SK-N-MC (cell line): ENCODE results near the gene PCDHGA10.
"Not testable (repeated sequence)": the region's sequence is repeated elsewhere in the genome, so short reads cannot be mapped to it uniquely, and the experiment has no call there.

Experiments used
- DNase-seq: peaks from one replicate; pipeline ENCODE4 v3.0.0-alpha.2; 2011; ENCODE audit warnings: low read depth, low spot score
- H3K27ac ChIP-seq: fragments of 200-600 bp; sonication (generic); 2 replicates; pipeline ENCODE4 v1.5.1; 2016; ENCODE audit warnings: mixed run types
- H3K36me3 ChIP-seq: fragments of 200-600 bp; sonication (generic); 2 replicates; pipeline ENCODE4 v1.6.1; 2017; ENCODE audit warnings: antibody characterized with exemption, low read length, mixed read lengths; ENCODE audit not compliant: insufficient read depth
- H3K4me3 ChIP-seq: fragments of 200-600 bp; sonication (generic); 2 replicates; pipeline ENCODE4 v1.5.1; 2016
- H3K9ac ChIP-seq: fragments of 200-600 bp; sonication (generic); 2 replicates; pipeline ENCODE4 v1.8.0; 2017; ENCODE audit warnings: mixed run types, mixed read lengths; ENCODE audit not compliant: insufficient read length
- H3K9me3 ChIP-seq: fragments of 200-600 bp; sonication (generic); 2 replicates; pipeline ENCODE4 v1.6.1; 2017; ENCODE audit warnings: low read depth, mild to moderate bottlenecking, antibody characterized with exemption, low read length, moderate library complexity, mixed read lengths
- EZH2 ChIP-seq: fragments of 200-600 bp; sonication (generic); IDR thresholded peaks from one replicate; pipeline ENCODE4 v1.6.1; 2017; ENCODE audit warnings: antibody characterized with exemption
- FOXP2 ChIP-seq: optimal IDR thresholded peaks from 2 replicates; pipeline ENCODE3; 2011; ENCODE audit warnings: mild to moderate bottlenecking, moderate library complexity; ENCODE audit not compliant: insufficient read depth; ENCODE audit errors: extremely low read length, control extremely low read depth
- POLR2AphosphoS5 ChIP-seq: IDR thresholded peaks from 2 replicates; pipeline ENCODE4 v1.6.1; 2012; ENCODE audit warnings: mild to moderate bottlenecking, low read depth, low read length, borderline replicate concordance

Gene PCDHGA10

GRCh38 chr5:141374627-141375026, 38.2 kb upstream of the PCDHGA10 start:
- H3K9ac ChIP-seq: no peak overlapping the region
- DNase-seq: no peak
- no peak for TF ChIP-seq POLR2AphosphoS5
- TF ChIP-seq FOXP2: no peak
- TF ChIP-seq EZH2: no peak
- no peak overlapping the region for H3K4me3 ChIP-seq
- H3K27ac ChIP-seq: no peak overlapping the region
- H3K9me3 ChIP-seq: no peaks in the 10 kb centered on the region
- no peaks in the 10 kb centered on the region for H3K36me3 ChIP-seq

DNA sequence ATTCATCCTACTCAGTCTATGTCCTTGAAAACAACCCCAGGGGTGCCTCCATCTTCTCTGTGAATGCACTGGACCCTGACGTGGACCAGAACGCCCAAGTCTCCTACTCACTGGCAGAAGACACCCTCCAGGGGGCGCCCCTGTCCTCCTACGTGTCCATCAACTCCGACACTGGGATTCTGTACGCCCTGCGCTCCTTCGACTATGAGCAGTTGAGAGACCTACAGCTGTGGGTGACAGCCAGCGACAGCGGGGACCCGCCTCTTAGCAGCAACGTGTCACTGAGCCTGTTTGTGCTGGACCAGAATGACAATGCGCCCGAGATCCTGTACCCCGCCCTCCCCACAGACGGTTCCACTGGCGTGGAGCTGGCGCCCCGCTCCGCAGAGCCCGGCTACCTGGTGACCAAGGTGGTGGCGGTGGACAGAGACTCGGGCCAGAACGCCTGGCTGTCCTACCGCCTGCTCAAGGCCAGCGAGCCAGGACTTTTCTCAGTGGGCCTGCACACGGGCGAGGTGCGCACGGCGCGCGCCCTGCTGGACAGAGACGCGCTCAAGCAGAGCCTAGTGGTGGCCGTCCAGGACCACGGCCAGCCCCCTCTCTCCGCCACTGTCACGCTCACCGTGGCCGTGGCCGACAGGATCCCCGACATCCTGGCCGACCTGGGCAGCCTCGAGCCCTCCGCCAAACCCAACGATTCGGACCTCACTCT, 37.2 kb upstream of the PCDHGA10 start:
- not testable (repeated sequence) for H3K27ac ChIP-seq, H3K4me3 ChIP-seq, DNase-seq, H3K36me3 ChIP-seq, H3K9ac ChIP-seq, H3K9me3 ChIP-seq

GRCh38 chr5:141382469-141383294, 30.1 kb upstream of the PCDHGA10 start, which contains the start of gene PCDHGA7:
Gene PCDHGA7 (plus strand): TSS chr5:141382742. CDS start chr5:141382900, 158 bp downstream.
- Histone ChIP-seq H3K9ac (peak within 1 kb of the TSS; percentile 68), H3K27ac (no peak within 1 kb of the TSS), H3K9me3 (no peaks in the 10 kb centered on the region), H3K36me3 (no peaks in the 10 kb centered on the region), H3K4me3 (peak within 1 kb of the TSS; percentile 76)
- TF ChIP-seq FOXP2 (no peak), POLR2AphosphoS5 (no peak), EZH2 (no peak)
- no peak for DNase-seq

DNA sequence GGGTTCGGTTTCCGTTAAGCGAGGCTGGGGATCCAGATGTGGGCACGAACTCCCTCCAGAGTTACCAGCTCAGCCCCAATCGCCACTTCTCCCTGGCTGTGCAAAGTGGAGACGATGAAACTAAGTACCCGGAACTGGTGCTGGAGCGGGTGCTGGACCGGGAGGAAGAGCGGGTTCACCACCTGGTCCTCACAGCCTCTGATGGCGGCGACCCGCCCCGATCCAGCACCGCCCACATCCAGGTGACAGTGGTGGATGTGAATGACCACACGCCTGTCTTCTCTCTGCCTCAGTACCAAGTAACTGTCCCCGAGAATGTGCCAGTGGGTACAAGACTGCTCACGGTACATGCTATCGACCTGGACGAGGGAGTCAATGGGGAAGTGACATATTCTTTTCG, 29.4 kb upstream of the PCDHGA10 start:
- Histone ChIP-seq H3K9ac (no peak overlapping the region), H3K27ac (no peak overlapping the region), H3K9me3 (no peaks in the 10 kb centered on the region), H3K36me3 (no peaks in the 10 kb centered on the region), H3K4me3 (peak overlapping the region; percentile 76)
- TF ChIP-seq EZH2 (no peak), FOXP2 (no peak), POLR2AphosphoS5 (no peak)
- DNase-seq: no peak

DNA sequence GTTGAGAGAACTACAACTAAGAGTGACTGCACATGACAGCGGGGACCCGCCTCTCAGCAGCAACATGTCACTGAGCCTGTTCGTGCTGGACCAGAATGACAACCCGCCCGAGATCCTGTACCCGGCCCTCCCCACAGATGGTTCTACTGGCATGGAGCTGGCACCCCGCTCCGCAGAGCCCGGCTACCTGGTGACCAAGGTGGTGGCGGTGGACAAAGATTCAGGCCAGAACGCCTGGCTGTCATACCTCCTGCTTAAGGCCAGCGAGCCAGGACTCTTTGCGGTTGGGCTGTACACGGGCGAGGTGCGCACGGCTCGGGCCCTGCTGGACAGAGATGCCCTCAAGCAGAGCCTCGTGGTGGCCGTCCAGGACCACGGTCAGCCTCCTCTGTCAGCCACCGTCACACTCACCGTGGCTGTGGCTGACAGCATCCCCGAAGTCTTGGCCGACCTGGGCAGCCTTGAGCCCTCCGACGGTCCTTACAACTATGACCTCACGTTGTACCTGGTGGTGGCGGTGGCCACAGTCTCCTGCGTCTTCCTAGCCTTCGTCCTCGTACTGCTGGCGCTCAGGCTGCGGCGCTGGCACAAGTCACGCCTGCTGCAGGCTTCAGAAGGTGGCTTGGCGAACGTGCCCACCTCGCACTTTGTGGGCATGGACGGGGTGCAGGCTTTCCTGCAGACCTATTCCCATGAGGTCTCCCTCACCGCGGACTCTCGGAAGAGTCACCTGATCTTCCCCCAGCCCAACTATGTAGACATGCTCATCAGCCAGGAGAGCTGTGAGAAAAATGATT, 28.1 kb upstream of the PCDHGA10 start:
- Histone ChIP-seq H3K9ac (no peak overlapping the region), H3K36me3 (no peaks in the 10 kb centered on the region), H3K9me3 (no peaks in the 10 kb centered on the region), H3K4me3 (no peak overlapping the region), H3K27ac (no peak overlapping the region)
- no peak for TF ChIP-seq POLR2AphosphoS5
- TF ChIP-seq EZH2: no peak
- no peak for TF ChIP-seq FOXP2
- DNase-seq: no peak

GRCh38 chr5:141387557-141388311, 25.1 kb upstream of the PCDHGA10 start, which contains the start of gene PCDHGB4:
Gene PCDHGB4 (plus strand): TSS chr5:141387698. CDS start chr5:141387885, 187 bp downstream.
- H3K27ac ChIP-seq, H3K9ac ChIP-seq, H3K4me3 ChIP-seq, DNase-seq, H3K9me3 ChIP-seq, H3K36me3 ChIP-seq: not testable (repeated sequence)

DNA sequence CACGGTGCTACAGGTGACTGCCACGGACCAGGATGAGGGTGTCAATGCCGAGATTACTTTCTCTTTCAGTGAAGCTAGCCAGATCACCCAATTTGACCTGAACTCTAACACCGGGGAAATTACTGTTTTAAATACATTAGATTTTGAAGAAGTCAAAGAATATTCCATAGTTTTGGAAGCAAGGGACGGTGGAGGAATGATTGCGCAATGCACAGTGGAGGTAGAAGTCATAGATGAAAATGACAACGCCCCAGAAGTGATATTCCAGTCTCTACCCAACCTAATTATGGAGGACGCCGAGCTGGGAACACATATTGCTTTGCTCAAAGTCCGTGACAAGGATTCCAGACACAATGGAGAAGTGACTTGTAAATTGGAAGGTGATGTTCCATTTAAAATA, 24.1 kb upstream of the PCDHGA10 start:
- no peaks in the 10 kb centered on the region for H3K9me3 ChIP-seq
- H3K36me3 ChIP-seq: no peaks in the 10 kb centered on the region
- no peak for TF ChIP-seq POLR2AphosphoS5
- no peak for TF ChIP-seq EZH2
- TF ChIP-seq FOXP2: no peak
- H3K4me3 ChIP-seq: no peak overlapping the region
- no peak overlapping the region for H3K9ac ChIP-seq
- H3K27ac ChIP-seq: no peak overlapping the region
- no peak for DNase-seq
